SHP77 (cell line): Measurements from ENCODE around the gene RGMA.

Source experiments
- DNase-seq, 2 experiments: peaks; one replicate each; lab custom pipeline; 2025; lab: John Stamatoyannopoulos, UW

The RGMA gene

DNA sequence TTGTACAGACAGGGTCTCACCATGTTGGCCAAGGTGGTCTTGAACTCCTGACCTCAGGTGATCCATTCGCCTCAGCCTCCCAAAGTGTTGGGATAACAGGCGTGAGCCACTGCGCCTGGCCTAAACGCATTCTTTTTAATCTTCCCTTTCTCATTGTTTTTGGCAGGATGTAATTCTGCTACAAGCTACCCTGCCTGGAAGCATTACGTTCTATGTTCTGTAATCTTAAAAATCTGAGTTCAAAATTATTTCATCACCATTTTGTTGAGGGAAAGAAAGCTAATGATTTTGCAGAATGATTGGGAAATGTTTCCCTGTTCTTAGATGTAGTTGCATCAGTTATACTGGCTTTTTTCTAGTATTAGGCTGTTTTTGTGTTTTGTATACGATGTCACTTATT lies 71.5 kb downstream of the RGMA start:
- DNase-seq: no peak

DNA sequence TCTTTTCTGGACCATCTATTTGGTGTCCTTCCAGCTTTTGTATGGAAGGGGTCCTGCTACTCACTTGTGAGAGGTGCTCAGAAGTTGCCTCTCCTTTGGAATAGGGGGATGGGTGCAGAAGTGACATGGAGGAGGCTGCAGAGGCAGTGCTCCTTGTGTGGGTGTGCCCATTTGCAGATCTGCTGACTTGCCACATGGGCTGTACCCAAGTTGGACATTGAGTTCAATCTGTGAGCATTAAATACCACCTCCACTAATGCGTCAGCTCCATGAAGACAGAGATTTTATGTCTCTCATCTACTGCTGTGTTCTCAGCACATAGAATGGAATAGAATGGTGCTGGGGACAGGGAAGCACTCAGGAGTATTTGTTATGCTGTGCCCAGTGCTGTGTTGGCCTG lies 76.2 kb downstream of the RGMA start:
- DNase-seq: no peak

DNA sequence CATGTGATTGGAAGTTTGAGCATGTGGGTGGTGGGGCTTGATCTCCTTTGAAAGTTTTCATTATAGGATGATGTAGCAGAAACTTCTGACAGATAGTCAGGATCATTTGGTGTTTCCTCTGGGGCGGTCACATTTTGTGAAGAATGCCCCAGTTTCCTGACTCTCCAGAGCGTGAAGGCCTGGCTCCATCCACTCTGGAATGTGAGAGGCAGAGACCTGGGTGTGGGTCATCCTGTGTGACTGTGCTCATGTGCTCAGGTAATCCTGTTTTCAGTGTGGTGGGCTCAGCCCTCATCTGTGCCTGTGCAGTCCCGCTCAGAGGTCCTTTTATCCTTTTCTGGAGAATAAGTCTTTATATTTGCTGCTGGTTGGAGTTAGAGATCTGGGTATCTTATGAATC lies 81.0 kb downstream of the RGMA start:
- no peak for DNase-seq

DNA sequence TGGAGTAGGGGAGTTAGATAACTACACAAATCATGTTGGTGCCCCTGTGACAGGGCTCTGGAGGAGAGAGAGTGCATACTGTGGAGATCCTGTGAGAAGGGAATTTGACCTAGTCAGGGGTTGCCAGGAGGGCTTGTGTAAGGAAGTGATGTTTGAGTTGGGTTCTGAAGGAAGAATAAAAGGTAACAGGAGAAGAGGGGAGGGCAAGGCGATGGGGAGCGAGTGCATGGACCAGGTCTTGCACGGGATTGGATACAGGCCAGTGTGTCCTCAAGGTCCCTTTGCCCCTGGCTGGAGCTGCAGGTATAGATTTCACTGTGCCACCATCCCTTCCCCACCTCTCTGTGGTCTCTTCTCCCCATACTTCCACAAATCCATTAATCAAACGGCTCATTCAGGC lies 83.9 kb downstream of the RGMA start:
- no peak for DNase-seq

DNA sequence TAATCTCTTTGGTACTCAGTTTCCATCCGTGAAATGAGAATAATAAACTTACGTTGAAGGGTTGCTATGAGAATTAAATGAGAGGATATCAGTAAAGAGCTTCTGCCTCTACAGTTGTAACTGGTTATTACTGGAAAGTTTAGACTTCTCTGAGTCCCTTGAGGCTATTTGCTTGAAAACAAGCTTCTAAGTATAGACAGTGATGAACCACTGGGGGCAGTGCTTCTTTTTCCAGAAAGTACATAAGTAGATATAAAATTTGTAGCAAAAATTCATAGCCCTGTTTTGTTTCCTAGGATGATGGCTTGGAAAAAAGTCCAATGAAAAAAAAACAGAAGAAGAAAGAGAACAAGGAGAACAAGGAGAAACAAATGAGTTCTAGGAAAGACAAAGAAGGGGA lies 87.1 kb downstream of the RGMA start:
- DNase-seq: no peak

DNA sequence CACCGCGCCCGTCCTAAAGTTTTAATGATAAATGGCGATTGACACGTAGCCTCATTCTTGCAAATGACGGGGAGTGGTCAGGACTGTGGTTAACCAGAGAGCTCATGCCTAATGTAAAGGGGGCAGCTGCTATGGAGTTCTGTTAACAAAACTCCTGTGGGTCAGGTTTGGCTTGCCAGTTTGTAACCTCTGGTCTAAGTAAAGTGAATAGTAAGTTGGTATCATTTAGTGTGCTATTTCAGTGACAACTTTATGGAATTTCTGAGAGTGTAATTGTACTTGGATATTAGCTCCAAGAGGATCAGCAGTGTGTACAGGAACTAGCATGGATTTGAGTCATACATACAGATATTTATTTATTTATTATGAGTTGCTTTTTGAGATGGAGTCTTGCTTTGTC lies 87.9 kb downstream of the RGMA start:
- no peak for DNase-seq

DNA sequence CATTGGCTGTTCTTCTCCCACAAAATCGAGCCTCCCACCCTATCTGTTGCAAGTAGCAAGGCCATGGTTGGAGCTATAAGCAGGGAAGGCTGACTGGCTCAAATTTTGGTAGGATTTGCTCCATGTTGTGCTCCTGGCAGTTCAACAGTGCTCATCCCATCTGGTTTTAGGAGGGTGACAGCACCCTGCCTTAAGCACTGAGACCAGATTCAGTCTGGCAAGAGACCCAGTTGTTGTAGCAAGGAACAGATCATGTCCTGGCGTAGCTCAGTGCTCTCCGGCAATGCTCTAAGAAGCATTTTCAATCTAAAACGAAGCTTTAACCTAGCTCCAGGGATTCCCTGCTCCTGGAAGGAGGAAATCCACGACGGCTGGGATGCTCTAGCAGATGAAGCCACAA lies 91.2 kb downstream of the RGMA start:
- DNase-seq: no peak

DNA sequence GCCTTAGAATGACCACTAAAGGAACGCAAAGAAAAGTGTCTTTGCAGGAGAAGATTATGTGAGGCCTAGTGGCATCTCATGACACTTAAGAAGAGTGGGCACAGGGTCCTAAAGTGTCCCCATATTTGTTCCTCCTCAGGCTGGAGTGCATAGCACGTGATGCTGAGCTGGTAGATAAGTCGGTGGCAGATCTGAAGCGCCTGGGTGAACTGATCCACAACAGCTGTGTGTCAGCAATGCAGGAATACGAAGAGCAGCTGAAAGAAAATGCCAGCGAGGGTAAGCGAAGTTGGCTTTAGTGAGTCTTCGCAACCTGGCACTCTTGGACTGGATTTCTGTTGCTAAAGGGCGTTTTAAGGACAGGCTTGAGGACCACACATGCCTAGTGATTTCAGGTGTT lies 96.3 kb downstream of the RGMA start:
- no peak for DNase-seq

DNA sequence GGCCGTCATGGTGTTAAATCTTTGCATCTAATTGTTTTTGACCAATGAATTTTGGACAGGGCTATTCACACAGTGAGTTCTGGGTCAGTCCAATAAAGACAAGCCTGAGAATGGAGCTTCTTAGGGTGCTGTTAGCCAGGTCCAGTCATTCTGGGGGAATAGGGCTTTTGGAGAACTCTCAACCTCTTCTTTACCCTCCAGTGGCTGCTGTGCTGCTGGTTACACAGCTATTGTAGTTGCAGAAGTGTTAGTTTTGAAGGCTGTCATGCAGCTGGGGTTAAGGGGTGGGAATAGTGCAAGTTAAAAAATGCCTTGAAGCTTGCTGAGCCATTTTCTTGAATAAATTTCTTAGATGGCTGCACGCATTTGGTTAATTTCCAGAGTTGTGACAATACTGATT lies 99.0 kb downstream of the RGMA start:
- no peak for DNase-seq

DNA sequence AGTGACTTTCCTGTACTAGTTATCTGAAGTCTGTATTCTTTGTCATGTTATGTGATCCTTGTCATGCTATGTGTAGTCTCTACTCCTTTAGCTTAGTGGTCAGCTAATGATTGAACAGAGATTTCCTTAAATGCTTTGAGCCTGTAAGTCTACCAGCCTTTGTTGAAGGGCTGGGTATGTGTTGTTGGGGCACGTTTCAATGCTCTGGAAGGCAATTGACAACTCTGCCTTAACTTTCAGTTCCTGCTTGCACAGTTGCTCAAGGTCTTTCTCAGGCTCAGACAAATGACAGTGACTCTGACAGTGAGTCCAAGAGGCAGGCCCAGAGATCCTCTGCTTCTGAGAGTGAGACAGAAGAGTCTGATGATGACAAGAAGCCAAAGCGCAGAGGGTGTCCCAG lies 99.5 kb downstream of the RGMA start:
- no peak for DNase-seq
